ENCODE measurements around the gene CDCP2.
"Not testable (repeated sequence)": the region's sequence is repeated elsewhere in the genome, so short reads cannot be mapped to it uniquely, and the experiment has no call there.

The CDCP2 gene

GRCh38 chr1:54174106-54174505 lies 21.3 kb upstream of the CDCP2 start:
- H3K36me3 Mint-ChIP-seq (ENCODE audit: low read depth), result peaks cover 14% of the 10 kb centered on the region
- H3K9me3 Mint-ChIP-seq, result no peaks in the 10 kb centered on the region
- H3K4me1 Mint-ChIP-seq (ENCODE audit: low read depth), result peaks cover 11% of the 10 kb centered on the region
- no peak overlapping the region for H3K27ac Mint-ChIP-seq
- intact Hi-C loops (cut with micrococcal nuclease), result no loop called here
- no peak overlapping the region for H3K4me3 Mint-ChIP-seq
- H3K27me3 Mint-ChIP-seq, result no peaks in the 10 kb centered on the region

- Mint-ChIP-seq H3K36me3 (ENCODE audit: low read depth) (peaks cover 10% of the 10 kb centered on the region), H3K4me3 (no peak overlapping the region), H3K27me3 (no peaks in the 10 kb centered on the region), H3K9me3 (no peaks in the 10 kb centered on the region), H3K4me1 (ENCODE audit: low read depth) (peaks cover 11% of the 10 kb centered on the region), H3K27ac (no peak overlapping the region)
- intact Hi-C loops (cut with micrococcal nuclease), result no loop called here
Measured at GRCh38 chr1:54173681-54174080, 20.9 kb upstream of the CDCP2 start.

- intact Hi-C loops (cut with micrococcal nuclease), result no loop called here
- no peak overlapping the region for H3K27ac Mint-ChIP-seq
- H3K27me3 Mint-ChIP-seq, result no peaks in the 10 kb centered on the region
- H3K4me3 Mint-ChIP-seq, result no peak overlapping the region
- H3K4me1 Mint-ChIP-seq (ENCODE audit: low read depth), result peaks cover 11% of the 10 kb centered on the region
- H3K36me3 Mint-ChIP-seq (ENCODE audit: low read depth), result peaks cover 2% of the 10 kb centered on the region
- no peaks in the 10 kb centered on the region for H3K9me3 Mint-ChIP-seq
Measured at GRCh38 chr1:54172614-54173599, 20.1 kb upstream of the CDCP2 start.

GRCh38 chr1:54171606-54172005 lies 18.8 kb upstream of the CDCP2 start:
- no peak overlapping the region for H3K27ac Mint-ChIP-seq
- intact Hi-C loops (cut with micrococcal nuclease), result no loop called here

GRCh38 chr1:54171016-54171415 lies 18.2 kb upstream of the CDCP2 start:
- H3K27ac Mint-ChIP-seq, result no peak overlapping the region
- intact Hi-C loops (cut with micrococcal nuclease), result no loop called here

More at GRCh38 chr1:54171606-54172005, 18.8 kb upstream of the CDCP2 start:
- Mint-ChIP-seq H3K4me3 (no peak overlapping the region), H3K4me1 (ENCODE audit: low read depth) (peaks cover 11% of the 10 kb centered on the region), H3K27me3 (no peaks in the 10 kb centered on the region), H3K36me3 (ENCODE audit: low read depth) (no peaks in the 10 kb centered on the region), H3K9me3 (no peaks in the 10 kb centered on the region)

GRCh38 chr1:54169068-54169467 lies 16.3 kb upstream of the CDCP2 start:
- no peak overlapping the region for H3K27ac Mint-ChIP-seq
- intact Hi-C loops (cut with micrococcal nuclease), result no loop called here
- H3K4me3 Mint-ChIP-seq, result no peak overlapping the region
- no peaks in the 10 kb centered on the region for H3K36me3 Mint-ChIP-seq (ENCODE audit: low read depth)
- no peaks in the 10 kb centered on the region for H3K9me3 Mint-ChIP-seq
- H3K27me3 Mint-ChIP-seq, result no peaks in the 10 kb centered on the region
- peaks cover 11% of the 10 kb centered on the region for H3K4me1 Mint-ChIP-seq (ENCODE audit: low read depth)

More at GRCh38 chr1:54171016-54171415, 18.2 kb upstream of the CDCP2 start:
- H3K4me1 Mint-ChIP-seq (ENCODE audit: low read depth), result peaks cover 11% of the 10 kb centered on the region
- H3K36me3 Mint-ChIP-seq (ENCODE audit: low read depth), result no peaks in the 10 kb centered on the region
- H3K4me3 Mint-ChIP-seq, result no peak overlapping the region
- no peaks in the 10 kb centered on the region for H3K9me3 Mint-ChIP-seq
- no peaks in the 10 kb centered on the region for H3K27me3 Mint-ChIP-seq

- Mint-ChIP-seq H3K27ac (no peak overlapping the region), H3K4me3 (no peak overlapping the region), H3K9me3 (no peaks in the 10 kb centered on the region), H3K4me1 (ENCODE audit: low read depth) (peaks cover 11% of the 10 kb centered on the region), H3K27me3 (no peaks in the 10 kb centered on the region), H3K36me3 (ENCODE audit: low read depth) (no peaks in the 10 kb centered on the region)
- intact Hi-C loops (cut with micrococcal nuclease), result no loop called here
Measured at GRCh38 chr1:54168206-54168965, 15.6 kb upstream of the CDCP2 start.

GRCh38 chr1:54167422-54168139 lies 14.8 kb upstream of the CDCP2 start:
- H3K9me3 Mint-ChIP-seq, result no peaks in the 10 kb centered on the region

GRCh38 chr1:54166357-54166756 lies 13.6 kb upstream of the CDCP2 start:
- H3K27ac Mint-ChIP-seq; intact Hi-C loops (cut with micrococcal nuclease); H3K9me3 Mint-ChIP-seq: not testable (repeated sequence)

More at GRCh38 chr1:54167422-54168139, 14.8 kb upstream of the CDCP2 start:
- Mint-ChIP-seq H3K36me3 (ENCODE audit: low read depth) (no peaks in the 10 kb centered on the region), H3K27me3 (no peaks in the 10 kb centered on the region), H3K27ac (no peak overlapping the region), H3K4me1 (ENCODE audit: low read depth) (peaks cover 11% of the 10 kb centered on the region), H3K4me3 (no peak overlapping the region)
- intact Hi-C loops (cut with micrococcal nuclease), result no loop called here

GRCh38 chr1:54165146-54165545 lies 12.3 kb upstream of the CDCP2 start:
- Mint-ChIP-seq H3K36me3 (ENCODE audit: low read depth) (no peaks in the 10 kb centered on the region), H3K27ac (no peak overlapping the region), H3K4me1 (ENCODE audit: low read depth) (no peaks in the 10 kb centered on the region), H3K27me3 (no peaks in the 10 kb centered on the region), H3K9me3 (no peaks in the 10 kb centered on the region), H3K4me3 (no peak overlapping the region)
- intact Hi-C loops (cut with micrococcal nuclease), result no loop called here

More at GRCh38 chr1:54166357-54166756, 13.6 kb upstream of the CDCP2 start:
- H3K27me3 Mint-ChIP-seq; H3K4me3 Mint-ChIP-seq; H3K36me3 Mint-ChIP-seq (ENCODE audit: low read depth); H3K4me1 Mint-ChIP-seq (ENCODE audit: low read depth): not testable (repeated sequence)

GRCh38 chr1:54163573-54163972 lies 10.8 kb upstream of the CDCP2 start:
- Mint-ChIP-seq H3K4me1 (ENCODE audit: low read depth) (no peaks in the 10 kb centered on the region), H3K27me3 (no peaks in the 10 kb centered on the region), H3K4me3 (no peak overlapping the region), H3K27ac (no peak overlapping the region), H3K9me3 (no peaks in the 10 kb centered on the region), H3K36me3 (ENCODE audit: low read depth) (no peaks in the 10 kb centered on the region)
- intact Hi-C loops (cut with micrococcal nuclease), result no loop called here

GRCh38 chr1:54163051-54163450 lies 10.3 kb upstream of the CDCP2 start:
- no peaks in the 10 kb centered on the region for H3K4me1 Mint-ChIP-seq (ENCODE audit: low read depth)
- no peak overlapping the region for H3K4me3 Mint-ChIP-seq
- no peaks in the 10 kb centered on the region for H3K9me3 Mint-ChIP-seq
- no peak overlapping the region for H3K27ac Mint-ChIP-seq
- no peaks in the 10 kb centered on the region for H3K36me3 Mint-ChIP-seq (ENCODE audit: low read depth)
- intact Hi-C loops (cut with micrococcal nuclease), result no loop called here
- no peaks in the 10 kb centered on the region for H3K27me3 Mint-ChIP-seq

GRCh38 chr1:54161495-54162168 lies 8.8 kb upstream of the CDCP2 start:
- H3K27ac Mint-ChIP-seq, result no peak overlapping the region
- no peaks in the 10 kb centered on the region for H3K9me3 Mint-ChIP-seq
- H3K27me3 Mint-ChIP-seq, result no peaks in the 10 kb centered on the region
- no peaks in the 10 kb centered on the region for H3K4me1 Mint-ChIP-seq (ENCODE audit: low read depth)
- H3K4me3 Mint-ChIP-seq, result no peak overlapping the region
- no peaks in the 10 kb centered on the region for H3K36me3 Mint-ChIP-seq (ENCODE audit: low read depth)
- intact Hi-C loops (cut with micrococcal nuclease), result no loop called here
